Stimulated activated naive B cell treated with anti-CD40 and anti-IgM and Interleukin-4, amounts not matched to agents 10 μg/mL and 1 μg/mL and 100 μg/mL, for 72 hours (primary cell): Measurements from ENCODE around the gene SMAD6.

Experiments used
- ATAC-seq, 2 donors: fragments of 150-1000 bp; cut with Tn5 transposase; replicated peaks; 2 replicates each; pipeline ENCODE4 v1.10.0; 2021; ENCODE audit warnings: moderate library complexity in 1 of 2
- DNase-seq: peaks from one replicate; pipeline ENCODE4 v3.0.0; 2021
- H3K27ac Mint-ChIP-seq: one replicate; pipeline ENCODE4 v1.8.0; 2022; ENCODE audit warnings: mild to moderate bottlenecking, mixed read lengths
- H3K27me3 Mint-ChIP-seq, 2 donors: one replicate each; pipeline ENCODE4 v1.8.0; 2022; ENCODE audit warnings: mixed read lengths in 2 of 2
- H3K36me3 Mint-ChIP-seq, 2 donors: one replicate each; pipeline ENCODE4 v1.8.0; 2022; ENCODE audit warnings: mixed read lengths in 2 of 2, mild to moderate bottlenecking in 1 of 2
- H3K4me1 Mint-ChIP-seq, 2 donors: one replicate each; pipeline ENCODE4 v1.8.0; 2022; ENCODE audit warnings: mixed read lengths in 2 of 2, mild to moderate bottlenecking in 1 of 2
- H3K4me3 Mint-ChIP-seq, 2 donors: one replicate each; pipeline ENCODE4 v1.8.0; 2022; ENCODE audit warnings: mild to moderate bottlenecking in 2 of 2, mixed read lengths in 2 of 2, moderate library complexity in 1 of 2
- H3K9me3 Mint-ChIP-seq, 2 donors: one replicate each; pipeline ENCODE4 v1.8.0; 2022; ENCODE audit warnings: mixed read lengths in 2 of 2, mild to moderate bottlenecking in 1 of 2

Gene SMAD6

GRCh38 chr15:66765478-66766281 lies 63.6 kb downstream of the SMAD6 start:
- DNase-seq (peak; percentile 59), ATAC-seq (peak; percentile 83 to 86)
- Mint-ChIP-seq H3K4me3 (peak overlapping the region in 1 of 2 donors; percentile 59), H3K27ac (no peak overlapping the region), H3K9me3 (no peaks in the 10 kb centered on the region), H3K27me3 (peaks cover 55 to 64% of the 10 kb centered on the region in 2 donors), H3K36me3 (no peaks in the 10 kb centered on the region), H3K4me1 (peaks cover 9 to 11% of the 10 kb centered on the region in 2 donors)

GRCh38 chr15:66766282-66767230 lies 64.5 kb downstream of the SMAD6 start:
- Mint-ChIP-seq H3K4me3 (no peak overlapping the region), H3K9me3 (no peaks in the 10 kb centered on the region), H3K27ac (no peak overlapping the region), H3K27me3 (peaks cover 46 to 56% of the 10 kb centered on the region in 2 donors), H3K36me3 (no peaks in the 10 kb centered on the region), H3K4me1 (peaks cover 9 to 11% of the 10 kb centered on the region in 2 donors)
- ATAC-seq = no peak
- no peak for DNase-seq

DNA sequence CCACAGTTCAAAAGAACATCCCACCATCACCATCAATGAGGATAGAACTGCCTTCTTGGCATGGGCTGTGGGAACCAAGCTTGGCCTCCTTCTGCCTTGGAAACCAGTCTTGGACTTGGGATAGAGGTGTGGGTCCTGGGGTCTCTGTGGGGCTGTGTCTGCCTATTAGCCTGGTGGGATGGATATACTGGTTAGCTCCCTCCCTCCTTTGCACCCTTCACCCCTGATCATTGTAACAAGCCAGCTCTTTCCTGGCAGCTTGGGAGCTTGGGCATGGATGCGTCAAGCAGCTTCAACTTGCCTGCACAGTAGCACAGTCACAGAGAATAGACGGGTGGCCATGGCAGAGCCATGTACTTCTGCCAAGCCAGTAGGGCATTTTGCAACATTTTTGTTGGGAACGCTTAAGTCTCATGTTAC lies 65.2 kb downstream of the SMAD6 start:
- no peaks in the 10 kb centered on the region for H3K9me3 Mint-ChIP-seq
- H3K4me3 Mint-ChIP-seq = no peak overlapping the region
- H3K27ac Mint-ChIP-seq = no peak overlapping the region
- peaks cover 9 to 11% of the 10 kb centered on the region in 2 donors for H3K4me1 Mint-ChIP-seq
- DNase-seq (no peak), ATAC-seq (no peak)
- H3K36me3 Mint-ChIP-seq = no peaks in the 10 kb centered on the region
- peaks cover 39 to 49% of the 10 kb centered on the region in 2 donors for H3K27me3 Mint-ChIP-seq

GRCh38 chr15:66768987-66769386 lies 67.0 kb downstream of the SMAD6 start:
- Mint-ChIP-seq H3K4me1 (peaks cover 9 to 11% of the 10 kb centered on the region in 2 donors), H3K36me3 (no peaks in the 10 kb centered on the region), H3K9me3 (no peaks in the 10 kb centered on the region), H3K4me3 (no peak overlapping the region), H3K27me3 (peaks cover 23 to 37% of the 10 kb centered on the region in 2 donors), H3K27ac (no peak overlapping the region)
- ATAC-seq = no peak
- no peak for DNase-seq

DNA sequence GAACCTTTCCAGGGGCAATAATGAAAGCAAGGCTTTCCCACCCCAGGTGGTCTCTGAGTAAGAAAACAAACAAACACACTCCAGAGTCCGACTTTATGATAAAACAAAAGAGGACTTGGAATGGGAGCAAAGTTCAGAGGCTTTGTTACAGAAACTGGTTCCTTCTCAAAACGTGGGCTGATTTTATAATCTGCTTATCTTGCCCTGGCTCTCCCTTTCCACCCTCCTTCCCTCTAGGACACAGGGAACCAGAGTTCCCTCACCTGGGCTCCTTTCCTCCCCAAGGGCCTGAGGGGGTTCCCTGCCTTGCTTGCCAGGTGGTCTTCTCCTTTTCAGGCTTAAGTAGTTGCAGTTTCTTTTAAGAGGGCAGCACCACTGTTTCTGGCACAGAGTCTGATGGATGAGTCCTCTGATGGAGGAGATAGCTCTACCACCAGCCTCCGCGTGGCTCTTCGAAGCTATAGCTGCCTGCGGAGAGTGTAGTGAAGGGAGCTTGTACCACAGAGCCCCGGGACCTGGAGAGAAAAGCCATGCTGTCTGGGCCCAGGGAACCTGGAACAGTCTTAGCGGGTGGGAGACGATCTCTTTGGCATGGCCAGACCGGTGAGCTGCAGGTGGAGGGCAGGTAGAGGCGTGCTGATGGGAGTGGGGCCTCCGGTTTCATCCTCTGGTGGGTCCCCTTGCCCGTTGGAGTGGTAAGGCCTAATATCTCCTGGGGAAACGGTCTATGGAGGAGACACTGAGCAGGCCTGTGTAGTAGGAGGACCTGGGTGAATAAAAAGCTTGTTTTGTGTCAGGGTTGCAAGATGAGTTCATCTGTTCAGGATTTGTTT lies 68.7 kb downstream of the SMAD6 start:
- no peak for DNase-seq
- Mint-ChIP-seq H3K4me1 (peaks cover 4 to 5% of the 10 kb centered on the region in 2 donors), H3K27me3 (peaks cover 16 to 29% of the 10 kb centered on the region in 2 donors), H3K9me3 (no peaks in the 10 kb centered on the region), H3K27ac (no peak overlapping the region), H3K36me3 (no peaks in the 10 kb centered on the region), H3K4me3 (no peak overlapping the region)
- ATAC-seq = no peak

- no peaks in the 10 kb centered on the region for H3K9me3 Mint-ChIP-seq
- no peak overlapping the region for H3K27ac Mint-ChIP-seq
- H3K4me1 Mint-ChIP-seq = no peaks in the 10 kb centered on the region
- no peak for ATAC-seq
- no peak for DNase-seq
- peaks cover 10 to 24% of the 10 kb centered on the region in 2 donors for H3K27me3 Mint-ChIP-seq
- H3K4me3 Mint-ChIP-seq = no peak overlapping the region
- H3K36me3 Mint-ChIP-seq = no peaks in the 10 kb centered on the region
Measured at GRCh38 chr15:66771351-66771650, 69.3 kb downstream of the SMAD6 start.

DNA sequence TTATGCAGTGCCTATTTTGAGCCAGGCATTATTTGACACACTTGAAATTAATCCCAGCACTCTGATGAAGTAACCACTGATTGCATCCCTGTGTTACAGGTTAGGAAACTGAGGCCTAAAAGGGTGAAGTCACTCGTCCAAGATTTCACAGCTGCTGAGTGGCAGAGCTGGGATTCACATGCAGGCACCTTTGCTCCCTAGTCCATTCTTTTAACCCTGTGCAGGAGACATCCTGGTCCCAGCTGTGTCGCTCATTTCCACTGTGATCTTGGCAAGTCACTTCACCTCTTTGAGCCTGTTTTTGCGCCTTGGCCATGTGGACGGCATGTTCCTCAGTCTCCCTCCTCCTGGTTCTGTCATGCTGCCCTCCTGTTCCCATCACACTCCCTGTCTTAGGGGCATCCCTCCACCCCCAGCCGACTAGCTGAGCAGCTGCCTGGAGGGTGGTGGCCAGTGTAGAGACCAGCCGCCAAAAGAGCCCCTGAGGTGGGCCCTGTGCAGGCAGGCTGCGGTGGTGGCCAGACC lies 70.6 kb downstream of the SMAD6 start:
- no peaks in the 10 kb centered on the region for H3K4me1 Mint-ChIP-seq
- H3K4me3 Mint-ChIP-seq = no peak overlapping the region

GRCh38 chr15:66773129-66773873 lies 71.3 kb downstream of the SMAD6 start:
- ATAC-seq (no peak), DNase-seq (no peak)
- no peaks in the 10 kb centered on the region for H3K9me3 Mint-ChIP-seq
- H3K4me3 Mint-ChIP-seq = no peak overlapping the region
- no peak overlapping the region for H3K27ac Mint-ChIP-seq
- peaks cover 6 to 18% of the 10 kb centered on the region in 2 donors for H3K27me3 Mint-ChIP-seq
- H3K36me3 Mint-ChIP-seq = no peaks in the 10 kb centered on the region
- no peaks in the 10 kb centered on the region for H3K4me1 Mint-ChIP-seq

More for the DNA sequence above, 70.6 kb downstream of the SMAD6 start:
- Mint-ChIP-seq H3K9me3 (no peaks in the 10 kb centered on the region), H3K27ac (no peak overlapping the region), H3K36me3 (no peaks in the 10 kb centered on the region), H3K27me3 (peaks cover 6 to 18% of the 10 kb centered on the region in 2 donors)
- ATAC-seq = no peak
- DNase-seq = no peak

DNA sequence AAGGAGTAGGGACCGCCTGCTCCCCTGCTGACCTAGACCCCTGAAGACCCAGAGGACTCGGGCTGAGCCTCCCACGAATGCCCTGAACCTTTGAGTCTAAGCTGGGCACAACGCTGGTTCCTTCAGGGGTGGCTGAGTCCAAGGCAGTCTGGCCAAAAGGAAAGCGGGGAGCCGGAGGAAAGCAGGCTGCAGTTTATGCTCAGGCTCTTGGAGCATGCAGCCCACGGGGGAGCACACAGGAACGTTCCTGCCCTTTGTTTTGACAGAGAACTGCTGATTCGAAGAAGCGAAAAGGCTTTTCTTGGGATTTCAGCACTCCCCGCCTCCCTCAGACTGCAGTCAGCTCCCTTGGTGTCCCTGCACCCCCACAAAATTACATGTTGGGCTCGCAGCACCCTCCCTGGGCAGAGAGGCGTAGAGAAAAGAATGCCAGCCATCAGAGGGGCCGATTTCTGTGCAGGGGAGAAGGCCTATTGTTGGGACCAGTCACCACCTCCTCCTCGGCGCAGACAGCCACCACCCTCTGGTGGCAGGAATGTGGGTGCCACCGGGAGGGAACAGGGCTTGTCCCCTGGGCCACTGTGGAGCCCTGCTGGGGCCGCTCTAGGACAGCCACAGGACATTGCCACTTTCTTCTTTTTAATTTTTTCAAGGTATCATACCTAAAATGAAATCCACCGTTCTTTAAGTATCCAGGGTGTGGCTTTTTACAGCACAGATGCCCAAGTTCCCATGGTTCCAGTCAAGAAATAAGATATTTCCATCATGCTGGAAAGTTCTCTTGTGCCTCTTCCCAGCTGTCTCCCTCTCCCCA lies 72.2 kb downstream of the SMAD6 start:
- DNase-seq = peak; percentile 20
- Mint-ChIP-seq H3K9me3 (no peaks in the 10 kb centered on the region), H3K27ac (no peak overlapping the region), H3K36me3 (no peaks in the 10 kb centered on the region), H3K4me1 (no peaks in the 10 kb centered on the region), H3K27me3 (peaks cover 6 to 12% of the 10 kb centered on the region in 2 donors), H3K4me3 (no peak overlapping the region)
- peak; percentile 84 to 90 for ATAC-seq

GRCh38 chr15:66775127-66776105 lies 73.4 kb downstream of the SMAD6 start:
- Mint-ChIP-seq H3K4me1 (no peaks in the 10 kb centered on the region), H3K4me3 (no peak overlapping the region), H3K36me3 (no peaks in the 10 kb centered on the region), H3K27me3 (peaks cover 6 to 12% of the 10 kb centered on the region in 2 donors), H3K9me3 (no peaks in the 10 kb centered on the region), H3K27ac (no peak overlapping the region)
- ATAC-seq (no peak), DNase-seq (no peak)

- Mint-ChIP-seq H3K27ac (no peak overlapping the region), H3K4me1 (no peaks in the 10 kb centered on the region), H3K4me3 (no peak overlapping the region), H3K27me3 (peaks cover 6 to 12% of the 10 kb centered on the region in 2 donors), H3K9me3 (no peaks in the 10 kb centered on the region), H3K36me3 (no peaks in the 10 kb centered on the region)
- ATAC-seq (no peak), DNase-seq (no peak)
Measured at GRCh38 chr15:66777054-66777453, 75.0 kb downstream of the SMAD6 start.
